HUES48 (cell line): ENCODE measurements around the gene LDLRAD4.

ENCODE experiments used
- H3K27ac ChIP-seq: one replicate; pipeline ENCODE4 v1.7.0; 2013; ENCODE audit warnings: low read depth, low read length, inconsistent platforms
- H3K27me3 ChIP-seq: 2 replicates; pipeline ENCODE4 v1.6.1; 2013; ENCODE audit warnings: mild to moderate bottlenecking, low read length; ENCODE audit not compliant: control insufficient read depth, insufficient read depth
- H3K36me3 ChIP-seq: 2 replicates; pipeline ENCODE4 v1.6.1; 2013; ENCODE audit warnings: low read length; ENCODE audit not compliant: control insufficient read depth, insufficient read depth
- H3K4me1 ChIP-seq: 2 replicates; pipeline ENCODE4 v1.6.1; 2013; ENCODE audit warnings: mild to moderate bottlenecking, low read length; ENCODE audit not compliant: control insufficient read depth, insufficient read depth
- H3K4me3 ChIP-seq: 2 replicates; pipeline ENCODE4 v1.5.1; 2013; ENCODE audit warnings: mild to moderate bottlenecking, low read depth, low read length
- H3K9ac ChIP-seq: 2 replicates; pipeline ENCODE4 v1.6.1; 2013; ENCODE audit warnings: mild to moderate bottlenecking, low read depth, low read length, moderate library complexity
- H3K9me3 ChIP-seq: 2 replicates; pipeline ENCODE4 v1.6.1; 2013; ENCODE audit warnings: low read length; ENCODE audit not compliant: control insufficient read depth, insufficient read depth

Gene LDLRAD4

GRCh38 chr18:13536578-13536977 is 318.0 kb downstream of the LDLRAD4 start:
- Histone ChIP-seq H3K4me1 (peaks cover 7% of the 10 kb centered on the region; the same call in 1 of the 2 replicates), H3K9me3 (no peaks in the 10 kb centered on the region), H3K27me3 (no peaks in the 10 kb centered on the region), H3K36me3 (no peaks in the 10 kb centered on the region), H3K27ac (no peak overlapping the region), H3K9ac (no peak overlapping the region), H3K4me3 (no peak overlapping the region)

GRCh38 chr18:13537022-13537780 is 318.6 kb downstream of the LDLRAD4 start:
- Histone ChIP-seq H3K36me3 (no peaks in the 10 kb centered on the region), H3K9ac (no peak overlapping the region), H3K4me3 (no peak overlapping the region), H3K27me3 (no peaks in the 10 kb centered on the region), H3K4me1 (peaks cover 7% of the 10 kb centered on the region; the same call in 1 of the 2 replicates), H3K27ac (no peak overlapping the region), H3K9me3 (no peaks in the 10 kb centered on the region)

- Histone ChIP-seq H3K27ac (no peak overlapping the region), H3K36me3 (no peaks in the 10 kb centered on the region), H3K4me3 (no peak overlapping the region), H3K9me3 (no peaks in the 10 kb centered on the region), H3K4me1 (peaks cover 7% of the 10 kb centered on the region; the same call in 1 of the 2 replicates), H3K9ac (no peak overlapping the region), H3K27me3 (no peaks in the 10 kb centered on the region)
Measured at GRCh38 chr18:13538630-13539029, 320.1 kb downstream of the LDLRAD4 start.

GRCh38 chr18:13539050-13539449 is 320.5 kb downstream of the LDLRAD4 start:
- Histone ChIP-seq H3K4me3 (no peak overlapping the region), H3K4me1 (peaks cover 7% of the 10 kb centered on the region; the same call in 1 of the 2 replicates), H3K9ac (no peak overlapping the region), H3K9me3 (no peaks in the 10 kb centered on the region), H3K27me3 (no peaks in the 10 kb centered on the region), H3K36me3 (no peaks in the 10 kb centered on the region), H3K27ac (no peak overlapping the region)

GRCh38 chr18:13539843-13540476 is 321.4 kb downstream of the LDLRAD4 start:
- Histone ChIP-seq H3K27ac (no peak overlapping the region), H3K4me1 (peaks cover 7% of the 10 kb centered on the region; the same call in 1 of the 2 replicates)

GRCh38 chr18:13540477-13541182 is 322.1 kb downstream of the LDLRAD4 start:
- no peak overlapping the region for H3K4me3 ChIP-seq
- H3K27ac ChIP-seq: no peak overlapping the region
- no peaks in the 10 kb centered on the region for H3K9me3 ChIP-seq
- no peak overlapping the region for H3K9ac ChIP-seq
- peaks cover 7% of the 10 kb centered on the region; the same call in 1 of the 2 replicates for H3K4me1 ChIP-seq
- H3K27me3 ChIP-seq: no peaks in the 10 kb centered on the region
- no peaks in the 10 kb centered on the region for H3K36me3 ChIP-seq

More at GRCh38 chr18:13539843-13540476, 321.4 kb downstream of the LDLRAD4 start:
- H3K36me3 ChIP-seq: no peaks in the 10 kb centered on the region
- H3K9me3 ChIP-seq: no peaks in the 10 kb centered on the region
- no peak overlapping the region for H3K4me3 ChIP-seq
- H3K27me3 ChIP-seq: no peaks in the 10 kb centered on the region
- no peak overlapping the region for H3K9ac ChIP-seq

- Histone ChIP-seq H3K9ac (no peak overlapping the region), H3K4me3 (no peak overlapping the region), H3K9me3 (no peaks in the 10 kb centered on the region), H3K27me3 (no peaks in the 10 kb centered on the region), H3K27ac (no peak overlapping the region), H3K36me3 (no peaks in the 10 kb centered on the region), H3K4me1 (peaks cover 7% of the 10 kb centered on the region; the same call in 1 of the 2 replicates)
Measured at GRCh38 chr18:13541621-13542519, 323.3 kb downstream of the LDLRAD4 start.

GRCh38 chr18:13542520-13542847 is 323.9 kb downstream of the LDLRAD4 start:
- Histone ChIP-seq H3K27me3 (no peaks in the 10 kb centered on the region), H3K36me3 (no peaks in the 10 kb centered on the region), H3K27ac (no peak overlapping the region), H3K9me3 (no peaks in the 10 kb centered on the region; the same call in 1 of the 2 replicates), H3K9ac (no peak overlapping the region), H3K4me1 (peaks cover 7% of the 10 kb centered on the region; the same call in 1 of the 2 replicates), H3K4me3 (no peak overlapping the region)

- Histone ChIP-seq H3K4me1 (peaks cover 7% of the 10 kb centered on the region; the same call in 1 of the 2 replicates), H3K27ac (no peak overlapping the region), H3K27me3 (no peaks in the 10 kb centered on the region), H3K4me3 (no peak overlapping the region), H3K9me3 (peaks cover 3% of the 10 kb centered on the region; the same call in 1 of the 2 replicates), H3K9ac (no peak overlapping the region), H3K36me3 (no peaks in the 10 kb centered on the region)
Measured at GRCh38 chr18:13543144-13543543, 324.6 kb downstream of the LDLRAD4 start.
